GM12891 (cell line): ENCODE results near the gene RTN3.

Experiments used
- DNase-seq: peaks from one replicate; pipeline ENCODE4 v3.0.0; 2011; ENCODE audit warnings: low spot score; ENCODE audit not compliant: insufficient read length
- FAIRE-seq: peaks from 2 replicates; lab custom pipeline; 2011; peaks lifted over from hg19 to GRCh38; lab: Jason Lieb, UNC
- PAX5 ChIP-seq: IDR thresholded peaks from 2 replicates; pipeline ENCODE4 v1.6.1; 2011; ENCODE audit warnings: low read length, moderate library complexity, mild to moderate bottlenecking; ENCODE audit not compliant: insufficient read depth, severe bottlenecking
- POLR2A ChIP-seq: IDR thresholded peaks from 2 replicates; pipeline ENCODE4 v1.6.1; 2011; ENCODE audit warnings: low read depth, low read length, control low read depth
- POLR2AphosphoS5 ChIP-seq: IDR thresholded peaks from 2 replicates; pipeline ENCODE4 v1.6.1; 2011; ENCODE audit warnings: low read depth, low read length, control low read depth
- POU2F2 ChIP-seq: IDR thresholded peaks from 2 replicates; pipeline ENCODE4 v1.6.1; 2011; ENCODE audit warnings: low read depth, mild to moderate bottlenecking, control low read depth, low read length, moderate library complexity
- SPI1 ChIP-seq: IDR thresholded peaks from 2 replicates; pipeline ENCODE4 v1.6.1; 2011; ENCODE audit warnings: low read depth, low read length, control low read depth
- TAF1 ChIP-seq: IDR thresholded peaks from 2 replicates; pipeline ENCODE4 v1.6.1; 2011; ENCODE audit warnings: low read depth, low read length, control low read depth

RTN3 gene

GRCh38 chr11:63761931-63762653 lies 80.8 kb downstream of the RTN3 start:
- no peak for TF ChIP-seq POLR2AphosphoS5
- TF ChIP-seq PAX5: no peak
- no peak for TF ChIP-seq POLR2A
- no peak for TF ChIP-seq TAF1
- no peak for TF ChIP-seq SPI1
- TF ChIP-seq POU2F2: no peak
- DNase-seq: no peak
- FAIRE-seq: no peak

GRCh38 chr11:63762654-63763495 lies 81.6 kb downstream of the RTN3 start:
- FAIRE-seq (no peak), DNase-seq (no peak)
- TF ChIP-seq POU2F2 (no peak), SPI1 (no peak), PAX5 (no peak), POLR2A (no peak), TAF1 (no peak), POLR2AphosphoS5 (no peak)

GRCh38 chr11:63763496-63764339 lies 82.4 kb downstream of the RTN3 start:
- FAIRE-seq (no peak), DNase-seq (no peak)
- TF ChIP-seq SPI1 (no peak), POLR2A (no peak), POU2F2 (no peak), PAX5 (no peak), TAF1 (no peak), POLR2AphosphoS5 (no peak)

- TF ChIP-seq SPI1 (no peak), TAF1 (no peak), POLR2A (no peak), POLR2AphosphoS5 (no peak)
- DNase-seq (no peak), FAIRE-seq (no peak)
Observed at GRCh38 chr11:63764340-63764678, 83.0 kb downstream of the RTN3 start.

- DNase-seq: no peak
- FAIRE-seq: no peak
- TF ChIP-seq PAX5 (no peak), TAF1 (no peak), POLR2A (no peak), POU2F2 (no peak), SPI1 (no peak), POLR2AphosphoS5 (no peak)
Observed at GRCh38 chr11:63764679-63765647, 83.7 kb downstream of the RTN3 start.

GRCh38 chr11:63765688-63766241 lies 84.5 kb downstream of the RTN3 start:
- no peak for DNase-seq
- no peak for TF ChIP-seq POLR2A
- TF ChIP-seq PAX5: no peak
- TF ChIP-seq POU2F2: no peak
- TF ChIP-seq POLR2AphosphoS5: no peak
- TF ChIP-seq TAF1: no peak
- no peak for TF ChIP-seq SPI1
- no peak for FAIRE-seq

GRCh38 chr11:63766531-63767235 lies 85.4 kb downstream of the RTN3 start:
- no peak for DNase-seq
- TF ChIP-seq POLR2AphosphoS5 (no peak), POU2F2 (no peak), TAF1 (no peak), POLR2A (no peak)
- no peak for FAIRE-seq

- FAIRE-seq: peak; percentile 41
Observed at GRCh38 chr11:63767267-63767564, 85.9 kb downstream of the RTN3 start.

More at GRCh38 chr11:63767267-63767564, 85.9 kb downstream of the RTN3 start:
- TF ChIP-seq SPI1 (no peak), POLR2A (no peak), POU2F2 (no peak), PAX5 (no peak), POLR2AphosphoS5 (no peak), TAF1 (no peak)
- no peak for DNase-seq
